GM21825 (cell line): ENCODE data around the gene MED4.
A peak's percentile ranks its signal among the peaks of the same experiment; 100 is the strongest.

Experiments
- ATAC-seq: cut with Tn5 transposase; IDR thresholded peaks from one replicate; pipeline ENCODE4 v1.9.1; 2021; ENCODE audit warnings: mild to moderate bottlenecking, moderate library complexity; ENCODE audit not compliant: unreplicated experiment

MED4 gene

DNA sequence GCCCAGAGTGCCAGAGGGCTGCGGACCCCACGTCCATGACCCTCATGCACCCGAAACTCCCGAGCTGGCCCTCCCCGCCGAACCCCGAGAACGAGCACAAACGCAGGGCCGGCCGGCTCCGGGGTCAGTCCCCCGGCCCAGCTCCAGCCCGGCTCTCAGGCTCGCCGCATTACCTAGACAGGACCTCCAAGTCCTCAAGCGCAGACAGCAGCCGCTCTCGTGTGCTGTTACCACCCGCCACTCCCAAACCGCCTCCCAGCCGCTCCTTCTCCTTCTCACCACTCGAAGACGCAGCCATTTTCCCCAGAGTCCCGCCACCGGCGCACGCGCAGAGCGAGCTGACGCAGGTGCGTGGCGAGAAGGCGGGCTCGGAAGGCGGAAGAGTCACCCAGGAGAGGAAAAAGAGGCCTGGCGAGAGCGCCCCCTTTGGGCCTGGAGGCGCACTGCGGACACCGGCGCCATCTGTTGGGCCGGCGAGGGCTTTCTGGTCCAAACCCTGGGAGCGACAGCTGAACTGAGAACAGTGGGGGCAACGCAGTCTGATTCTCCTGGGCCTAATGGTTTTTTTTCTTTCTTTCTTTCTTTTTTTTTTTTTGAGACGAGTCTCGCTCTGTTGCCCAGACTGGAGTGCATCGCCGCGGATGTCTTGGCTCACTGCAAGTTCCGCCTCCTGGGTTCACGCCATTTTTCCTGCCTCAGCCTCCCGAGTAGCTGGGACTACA lies at the start of gene MED4:
TSS of gene MED4 (minus strand) at position 324 of the 722 bp plus-strand sequence. CDS start at position 298, 26 bp downstream.
- peak; percentile 90 for ATAC-seq

DNA sequence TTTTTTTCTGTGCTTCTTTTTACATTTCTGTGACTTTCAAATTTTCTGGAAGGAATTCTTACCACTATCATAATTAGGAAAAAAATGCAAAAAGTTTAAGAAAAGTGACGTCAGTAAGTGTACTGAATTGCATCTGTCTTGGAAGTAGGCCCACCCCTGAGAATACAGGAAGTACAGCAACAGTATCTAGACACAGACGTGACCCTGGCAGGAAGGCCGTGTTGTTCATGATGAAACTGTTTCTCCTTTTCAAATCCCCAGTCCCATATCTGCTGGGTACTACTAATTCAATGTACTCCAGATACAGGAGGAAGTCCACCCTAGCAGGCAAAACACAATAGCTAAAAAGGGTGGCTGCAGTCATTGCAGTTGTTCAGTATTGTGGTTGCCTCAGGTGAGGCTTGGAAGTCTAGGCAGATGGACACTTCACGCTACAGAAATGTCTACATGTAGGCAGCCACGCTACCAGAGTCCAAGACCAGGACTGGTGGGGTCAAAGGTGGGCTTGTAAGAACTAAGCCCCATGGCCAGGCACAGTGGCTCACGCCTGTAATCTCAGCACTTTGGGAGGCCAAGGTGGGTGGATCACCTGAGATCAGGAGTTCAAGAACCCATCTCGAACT lies 49.6 kb upstream of the MED4 start:
- ATAC-seq = no peak

GRCh38 chr13:48142436-48142835 lies 47.5 kb upstream of the MED4 start:
- peak; percentile 82 for ATAC-seq

DNA sequence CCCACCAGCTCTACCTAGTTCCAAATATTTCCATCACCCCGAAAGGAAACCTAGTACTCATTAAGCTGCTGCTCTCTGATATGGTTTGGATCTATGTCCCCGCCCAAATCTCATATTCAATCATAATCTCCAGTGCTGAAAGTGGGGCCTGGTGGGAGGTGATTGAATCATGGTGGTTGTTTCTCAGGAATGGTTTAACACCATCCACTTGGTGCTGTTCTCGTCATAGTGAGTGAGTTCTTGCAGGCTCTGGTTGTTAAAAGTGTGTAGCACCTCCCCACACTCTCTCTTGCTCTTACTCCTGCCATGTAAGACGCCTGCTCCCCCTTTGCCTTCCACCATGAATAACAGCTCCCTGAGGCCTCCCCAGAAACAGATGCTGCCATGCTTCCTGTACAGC lies 43.4 kb upstream of the MED4 start:
- no peak for ATAC-seq

GRCh38 chr13:48132961-48133360 lies 38.1 kb upstream of the MED4 start:
- ATAC-seq = no peak

- no peak for ATAC-seq
Measured at GRCh38 chr13:48131533-48131932, 36.6 kb upstream of the MED4 start.

- ATAC-seq = no peak
Measured at GRCh38 chr13:48126944-48127830, 32.3 kb upstream of the MED4 start.

- no peak for ATAC-seq
Measured at GRCh38 chr13:48125794-48126228, 30.9 kb upstream of the MED4 start.

- no peak for ATAC-seq
Measured at GRCh38 chr13:48123812-48124211, 28.9 kb upstream of the MED4 start.

- ATAC-seq = no peak
Measured at GRCh38 chr13:48121733-48122132, 26.8 kb upstream of the MED4 start.

- ATAC-seq = no peak
Measured at GRCh38 chr13:48120241-48120640, 25.3 kb upstream of the MED4 start.

GRCh38 chr13:48118030-48118429 lies 23.1 kb upstream of the MED4 start:
- no peak for ATAC-seq

- no peak for ATAC-seq
Measured at GRCh38 chr13:48116808-48117207, 21.9 kb upstream of the MED4 start.

- ATAC-seq = no peak
Measured at GRCh38 chr13:48113756-48114130, 18.8 kb upstream of the MED4 start.

GRCh38 chr13:48112896-48113755 lies 18.2 kb upstream of the MED4 start:
- no peak for ATAC-seq

DNA sequence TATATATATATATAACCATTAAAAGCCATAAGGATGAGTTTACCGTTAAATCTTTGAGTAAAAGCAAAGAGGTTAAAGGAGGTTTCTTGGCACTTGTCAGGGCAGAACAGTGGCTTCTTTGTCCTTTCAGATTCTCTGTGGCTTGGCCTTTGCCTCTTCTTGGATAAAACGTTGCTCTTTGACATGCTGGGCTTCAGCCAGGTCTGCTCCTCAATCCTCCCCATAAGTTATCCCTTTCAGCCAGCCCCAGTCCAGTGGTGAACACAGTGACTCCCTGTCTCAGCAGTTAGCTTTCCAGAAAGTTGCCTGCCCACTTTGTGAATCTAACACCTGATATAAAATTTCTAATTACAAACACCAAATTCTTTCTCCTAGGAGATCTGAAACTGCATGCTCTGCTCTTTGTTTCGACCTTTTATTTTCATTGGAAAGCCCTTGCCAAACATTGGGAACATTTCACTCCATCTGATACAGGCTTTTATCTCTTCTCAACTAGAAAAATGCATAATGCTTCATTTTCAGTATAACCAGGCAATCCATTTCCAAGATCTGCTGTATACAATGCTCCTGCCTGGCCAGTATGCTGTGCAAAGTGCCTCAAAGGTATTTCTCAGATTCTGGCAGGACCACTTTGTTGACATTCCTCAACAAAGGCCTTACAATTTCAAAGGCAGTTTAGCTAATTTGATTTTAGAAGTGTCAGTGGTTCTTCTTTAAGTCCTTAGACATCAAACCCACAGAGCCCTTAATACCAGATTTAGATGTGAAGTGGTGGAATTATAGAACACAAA lies 16.2 kb upstream of the MED4 start:
- ATAC-seq = no peak

- no peak for ATAC-seq
Measured at GRCh38 chr13:48110132-48110868, 15.4 kb upstream of the MED4 start.

DNA sequence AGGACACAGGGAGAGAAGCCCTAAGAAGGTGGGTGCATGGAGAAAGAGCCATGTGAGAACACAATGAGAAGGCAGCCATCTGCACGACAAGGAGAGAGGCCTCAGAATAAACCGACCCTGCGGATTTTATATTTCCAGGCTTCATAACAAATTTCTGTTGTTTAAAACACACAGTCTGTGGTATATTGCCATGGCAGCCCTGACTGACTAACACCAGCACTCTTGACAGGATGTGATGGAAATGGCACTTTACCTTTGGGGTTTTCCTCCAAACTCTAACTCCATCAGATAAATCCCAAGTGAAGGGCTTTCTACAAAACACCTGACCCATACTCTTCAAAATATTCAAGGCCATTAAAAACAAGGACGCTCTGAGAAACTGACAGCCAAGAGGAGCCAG lies 13.2 kb upstream of the MED4 start:
- no peak for ATAC-seq

DNA sequence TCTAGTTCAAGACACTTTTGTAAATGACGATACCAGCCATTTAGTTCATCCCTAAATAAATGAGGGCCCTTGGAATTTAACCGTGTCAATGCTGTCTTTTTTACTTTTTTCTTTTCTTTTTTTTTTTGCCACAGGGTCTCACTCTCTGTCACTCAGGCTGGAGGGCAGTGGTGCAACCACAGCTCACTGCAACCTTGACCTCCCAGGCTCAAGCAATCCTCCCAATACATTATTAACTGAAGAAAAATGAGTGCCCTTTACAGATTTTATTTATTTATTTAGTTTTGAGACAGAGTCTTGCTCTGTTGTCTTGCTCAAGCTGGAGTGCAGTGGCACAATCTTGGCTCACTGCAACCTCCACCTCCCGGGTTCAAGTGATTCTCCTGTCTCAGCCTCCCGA lies 2.9 kb upstream of the MED4 start:
- no peak for ATAC-seq
